ENCODE results near the gene TRA2A. TPM values are rescaled to one million over a fixed set of nuclear protein-coding genes. Genes with fewer than 3 reads are reported as not detected.

TRA2A gene
- total and polyA plus RNA-seq, 2 of the 13 experiments (the other 11 are each of a cell fraction or from before 2014, with no cell fraction given), result 39.1 to 41.6 TPM

GRCh38 chr7:23477157-23477499, 54.7 kb downstream of the TRA2A start:
- peak overlapping the region; percentile 87 for H3K4me2 ChIP-seq (ENCODE audit: low read depth, low read length)
- no peak overlapping the region for H3K9ac ChIP-seq (ENCODE audit: insufficient read depth, low read depth, low read length)
- no peak overlapping the region for H3K27ac ChIP-seq (ENCODE audit: extremely low read length, insufficient read depth, low read length)
- H3K79me2 ChIP-seq (ENCODE audit: insufficient read depth, low read length), result peaks cover 41% of the 10 kb centered on the region
- TF ChIP-seq PRDM4 (CRISPR knock-in tag; IDR thresholded peaks at IDR 0.05; ENCODE audit: borderline replicate concordance) (no peak), GPN1 (CRISPR knock-in tag; IDR thresholded peaks at IDR 0.05; ENCODE audit: borderline replicate concordance) (no peak), IRX3 (CRISPR knock-in tag; IDR thresholded peaks at IDR 0.05; ENCODE audit: borderline replicate concordance, low read depth) (no peak), ZBTB33 (CRISPR knock-in tag; IDR thresholded peaks at IDR 0.05) (no peak), TCF7L2 (IDR thresholded peaks at IDR 0.05; ENCODE audit: low read depth, low read length) (no peak), CCAR2 (optimal IDR thresholded peaks at IDR 0.05; ENCODE audit: low read depth, low read length) (no peak), HNF4G (IDR thresholded peaks at IDR 0.05; ENCODE audit: borderline replicate concordance, low read depth, low read length) (no peak), HNF4G (CRISPR knock-in tag; IDR thresholded peaks at IDR 0.05; ENCODE audit: borderline replicate concordance, low read depth) (no peak), ZNF44 (CRISPR knock-in tag; IDR thresholded peaks at IDR 0.05) (no peak), ZNF772 (CRISPR knock-in tag; IDR thresholded peaks at IDR 0.05) (no peak), NR2C2 (CRISPR knock-in tag; IDR thresholded peaks at IDR 0.05; ENCODE audit: borderline replicate concordance) (no peak), ZNF235 (CRISPR knock-in tag; IDR thresholded peaks at IDR 0.05; ENCODE audit: borderline replicate concordance) (no peak), RFX1 (IDR thresholded peaks at IDR 0.05) (no peak), ZBTB1 (CRISPR knock-in tag; IDR thresholded peaks at IDR 0.05; ENCODE audit: borderline replicate concordance) (no peak), FOSL2 (CRISPR knock-in tag; IDR thresholded peaks at IDR 0.05) (no peak), KAT8 (CRISPR knock-in tag; IDR thresholded peaks at IDR 0.05) (no peak), ARID4A (CRISPR knock-in tag; IDR thresholded peaks at IDR 0.05; ENCODE audit: borderline replicate concordance) (no peak)
- ATAC-seq (no peak), DNase-seq (ENCODE audit: low spot score) (no peak), FAIRE-seq (no peak)
- ChIA-PET POLR2A (no interaction called here), CTCF (ENCODE audit: low intra/inter-chr PET ratio, low total read pairs) (no interaction called here)
- H3K27me3 ChIP-seq (ENCODE audit: control insufficient read depth in 1 of 2, insufficient read depth in 2 of 2, low read length in 2 of 2), result no peaks in the 10 kb centered on the region; a peak in 1 of 5 replicates
- no peak overlapping the region for H2AFZ ChIP-seq (ENCODE audit: low read length)
- no peaks in the 10 kb centered on the region for H4K20me1 ChIP-seq (ENCODE audit: insufficient read depth, low read length)
- H3K4me1 ChIP-seq (ENCODE audit: insufficient read depth, low read length), result peaks cover 25% of the 10 kb centered on the region
- no TSS peak for BruUV-seq (replicated peaks)
- intact Hi-C loops (cut with micrococcal nuclease; ENCODE audit: unreplicated experiment), result loop anchor here (10.0 kb wide), 1 partner anchor 292 kb away; the partner anchor contains the start of gene NUP42
- no peaks in the 10 kb centered on the region for H3K36me3 ChIP-seq (replicated peaks in 1 of 2; ENCODE audit: control insufficient read depth in 1 of 2, insufficient read depth in 2 of 2, low read length in 2 of 2)
- 93% methylated on average over 1 of the region's 1 CpG for WGBS (ENCODE audit: low lambda C conversion rate)
- in situ Hi-C loops (cut with HindIII; ENCODE audit: extremely low pct_ligation_motif_present, low pct_unique_long_range_greater_than_20kb), result no loop called here
- H3K4me3 ChIP-seq (replicated peaks in 1 of 3; ENCODE audit: insufficient read depth in 1 of 3, low read depth in 2 of 3, low read length in 3 of 3), result peak overlapping the region in 1 of 3 experiments; percentile 15; a peak in 2 of 6 replicates
- no peaks in the 10 kb centered on the region for H3K9me3 ChIP-seq (ENCODE audit: low read length)

Measured in HepG2 (cell line).